WTC11 (cell line): ENCODE results near the gene TELO2. TPM values are rescaled to one million over a fixed set of nuclear protein-coding genes. Genes with fewer than 3 reads are reported as not detected.
"Not testable (repeated sequence)": the region's sequence is repeated elsewhere in the genome, so short reads cannot be mapped to it uniquely, and the experiment has no call there.

Experiments
- ATAC-seq: fragments of 200-7000 bp; cut with Tn5 transposase; 2 replicates; pipeline ENCODE4 v1.10.0; 2021; ENCODE audit warnings: mild to moderate bottlenecking, moderate library complexity
- CTCF ChIA-PET: fragments of 300-600 bp; sonication (Branson Sonifier 250); formaldehyde crosslinking; loops from one replicate; lab custom pipeline; 2021; ENCODE audit warnings: antibody characterized with exemption; lab: Charles Lee
- POLR2A ChIA-PET: fragments of 350-600 bp; sonication (Branson Sonifier 250); formaldehyde crosslinking; loops from one replicate; lab custom pipeline; 2021; ENCODE audit warnings: antibody characterized with exemption; lab: Charles Lee
- DNase-seq: peaks from one replicate; pipeline ENCODE4 v3.0.0; 2021; ENCODE audit warnings: low spot score
- H3K27ac Mint-ChIP-seq: 2 replicates; pipeline ENCODE4 v1.8.0; 2021; ENCODE audit warnings: mixed read lengths
- H3K27me3 Mint-ChIP-seq: 2 replicates; pipeline ENCODE4 v1.8.0; 2021; ENCODE audit warnings: low read depth, mild to moderate bottlenecking, moderate library complexity, mixed read lengths
- H3K36me3 Mint-ChIP-seq: 2 replicates; pipeline ENCODE4 v1.8.0; 2021; ENCODE audit warnings: mixed read lengths
- H3K4me1 Mint-ChIP-seq: 2 replicates; pipeline ENCODE4 v1.8.0; 2022; ENCODE audit warnings: mixed read lengths
- H3K4me3 Mint-ChIP-seq: 2 replicates; pipeline ENCODE4 v1.8.0; 2021; ENCODE audit warnings: mild to moderate bottlenecking, moderate library complexity, mixed read lengths
- H3K9me3 Mint-ChIP-seq: 2 replicates; pipeline ENCODE4 v1.8.0; 2021; ENCODE audit warnings: mixed read lengths
- E2F5 ChIP-seq: sonication (generic); formaldehyde crosslinking; IDR thresholded peaks from 2 replicates; pipeline ENCODE4 v1.8.1; 2022; ENCODE audit warnings: mild to moderate bottlenecking, moderate library complexity, missing genetic modification reagents
- HMGXB4 ChIP-seq: sonication (generic); formaldehyde crosslinking; IDR thresholded peaks from 2 replicates; pipeline ENCODE4 v1.8.1; 2023; ENCODE audit warnings: mild to moderate bottlenecking, moderate library complexity, missing genetic modification reagents
- MYBL2 ChIP-seq: sonication (generic); formaldehyde crosslinking; IDR thresholded peaks from 2 replicates; pipeline ENCODE4 v1.8.1; 2023; ENCODE audit warnings: mild to moderate bottlenecking, moderate library complexity, missing genetic modification reagents
- NFYB ChIP-seq: sonication (generic); formaldehyde crosslinking; conservative IDR thresholded peaks from 2 replicates; pipeline ENCODE4 v1.8.0; 2022; ENCODE audit warnings: low read depth, missing genetic modification reagents
- NR2C2 ChIP-seq: sonication (generic); formaldehyde crosslinking; IDR thresholded peaks from 2 replicates; pipeline ENCODE4 v1.8.0; 2022; ENCODE audit warnings: mild to moderate bottlenecking, missing genetic modification reagents
- PRRX2 ChIP-seq: fragments of 250-450 bp; sonication (Bioruptor Pico); IDR thresholded peaks from 2 replicates; pipeline ENCODE4 v1.8.0; 2021; ENCODE audit warnings: mild to moderate bottlenecking
- USF1 ChIP-seq: sonication (generic); formaldehyde crosslinking; IDR thresholded peaks from 2 replicates; pipeline ENCODE4 v1.8.0; 2022; ENCODE audit warnings: mild to moderate bottlenecking, missing genetic modification reagents
- ZBTB43 ChIP-seq: sonication (generic); formaldehyde crosslinking; IDR thresholded peaks from 2 replicates; pipeline ENCODE4 v1.8.1; 2023; ENCODE audit warnings: mild to moderate bottlenecking, missing genetic modification reagents
- ZSCAN18 ChIP-seq: fragments of 250-450 bp; sonication (Bioruptor Pico); IDR thresholded peaks from 2 replicates; pipeline ENCODE4 v2.1.2; 2022; ENCODE audit warnings: mild to moderate bottlenecking, moderate library complexity
- total RNA-seq: library from RNA; stranded (reverse); gene quantifications from 3 replicates; pipeline ENCODE4 v1.2.3, GENCODE V29; 2021

TELO2 gene
- total RNA-seq, 1 experiment from 2014 or later = 86.7 TPM

- peak; percentile 86; the same call in 1 of the 2 replicates for TF ChIP-seq ZBTB43 (CRISPR knock-in tag)
Observed at GRCh38 chr16:1474796-1475551, 18.2 kb upstream of the TELO2 start, which contains the start of gene CLCN7 (continued).

- TF ChIP-seq E2F5 = no peak
- TF ChIP-seq HMGXB4 (CRISPR knock-in tag) = no peak
- CTCF ChIA-PET = no interaction called here
- H3K27ac Mint-ChIP-seq = peak overlapping the region; percentile 36; the same call in 1 of the 2 replicates
- H3K36me3 Mint-ChIP-seq = no peaks in the 10 kb centered on the region
- DNase-seq = no peak
- POLR2A ChIA-PET = no interaction called here
- peak overlapping the region; percentile 72 for H3K4me3 Mint-ChIP-seq
- peak; percentile 54 for ATAC-seq
- peaks cover 14% of the 10 kb centered on the region for H3K9me3 Mint-ChIP-seq
- peaks cover 9% of the 10 kb centered on the region for H3K4me1 Mint-ChIP-seq
- peaks cover 5% of the 10 kb centered on the region for H3K27me3 Mint-ChIP-seq
Observed at GRCh38 chr16:1475552-1476114, 17.5 kb upstream of the TELO2 start.

GRCh38 chr16:1477033-1477432, 16.1 kb upstream of the TELO2 start:
- H3K4me3 Mint-ChIP-seq = no peak overlapping the region
- ChIA-PET CTCF (interaction anchor here (0.6 kb wide), 1 partner anchor 150 kb away, joined by 3 read pairs; no protein-coding TSS in a partner anchor), POLR2A (no interaction called here)
- peaks cover 12% of the 10 kb centered on the region for H3K27me3 Mint-ChIP-seq
- DNase-seq (no peak), ATAC-seq (no peak)
- peaks cover 9% of the 10 kb centered on the region for H3K4me1 Mint-ChIP-seq
- peaks cover 14% of the 10 kb centered on the region for H3K9me3 Mint-ChIP-seq
- H3K36me3 Mint-ChIP-seq = no peaks in the 10 kb centered on the region
- H3K27ac Mint-ChIP-seq = no peak overlapping the region
- TF ChIP-seq PRRX2 = no peak
- no peak for TF ChIP-seq E2F5
- no peak for TF ChIP-seq NR2C2 (CRISPR knock-in tag)
- no peak for TF ChIP-seq NFYB
- TF ChIP-seq MYBL2 (CRISPR knock-in tag) = no peak
- TF ChIP-seq USF1 (CRISPR knock-in tag) = no peak
- TF ChIP-seq ZSCAN18 (CRISPR knock-in tag) = no peak

GRCh38 chr16:1478937-1479336, 14.2 kb upstream of the TELO2 start:
- H3K4me1 Mint-ChIP-seq, H3K4me3 Mint-ChIP-seq, DNase-seq, H3K27ac Mint-ChIP-seq, ATAC-seq, CTCF ChIA-PET, POLR2A ChIA-PET, H3K36me3 Mint-ChIP-seq: not testable (repeated sequence)
- Mint-ChIP-seq H3K27me3 (peaks cover 24% of the 10 kb centered on the region), H3K9me3 (peaks cover 14% of the 10 kb centered on the region)
